GM18907 (cell line): ENCODE data around the gene VCAN.

Experiments used
- ATAC-seq: cut with Tn5 transposase; IDR thresholded peaks from one replicate; pipeline ENCODE4 v1.9.1; 2021; ENCODE audit warnings: mild to moderate bottlenecking, moderate library complexity; ENCODE audit not compliant: unreplicated experiment

Gene VCAN

GRCh38 chr5:83559118-83559785 lies 87.7 kb downstream of the VCAN start:
- ATAC-seq: no peak

- ATAC-seq: no peak
Measured at GRCh38 chr5:83562071-83562606, 90.6 kb downstream of the VCAN start.

DNA sequence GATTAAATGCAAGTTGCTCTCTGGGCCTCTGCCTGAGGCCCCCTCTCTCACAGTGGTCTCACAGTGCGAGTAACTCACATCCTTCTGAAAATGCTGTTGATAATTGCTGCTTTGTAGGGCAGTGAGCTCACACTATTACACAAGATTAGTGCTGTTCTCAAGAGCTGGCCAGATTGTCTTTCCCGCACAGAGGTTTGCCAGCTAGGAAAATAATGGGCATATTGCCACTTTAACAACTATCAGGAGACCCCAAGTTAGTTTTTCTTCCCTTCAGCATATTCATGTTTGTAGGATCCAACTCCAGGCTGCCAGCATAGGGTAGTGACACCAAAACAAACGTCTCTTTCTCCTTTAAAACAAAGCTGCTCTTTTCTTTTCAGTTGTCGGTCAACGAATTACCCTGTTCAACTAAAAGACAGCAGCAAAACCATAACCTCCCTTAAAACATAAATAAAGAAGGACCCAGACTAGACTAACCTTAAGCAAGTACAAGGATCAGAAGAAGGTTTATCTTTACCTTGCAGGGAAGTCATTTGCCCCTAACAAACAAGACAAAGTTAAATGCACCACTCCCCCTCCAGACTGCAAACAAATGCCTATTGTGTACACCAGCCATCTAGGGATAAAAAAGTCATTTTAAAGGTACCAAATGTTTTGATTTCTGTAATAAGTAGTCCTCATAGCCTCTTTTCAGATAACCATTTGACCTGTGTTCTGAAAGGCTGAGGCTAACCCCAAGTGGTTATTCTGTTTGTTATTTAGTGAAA lies 91.4 kb downstream of the VCAN start:
- no peak for ATAC-seq

- no peak for ATAC-seq
Measured at GRCh38 chr5:83563631-83564030, 92.1 kb downstream of the VCAN start.

- peak; percentile 57 for ATAC-seq
Measured at GRCh38 chr5:83564069-83564749, 92.7 kb downstream of the VCAN start.

GRCh38 chr5:83567741-83568140 lies 96.2 kb downstream of the VCAN start:
- ATAC-seq: no peak

- ATAC-seq: no peak
Measured at GRCh38 chr5:83568186-83568585, 96.6 kb downstream of the VCAN start.

DNA sequence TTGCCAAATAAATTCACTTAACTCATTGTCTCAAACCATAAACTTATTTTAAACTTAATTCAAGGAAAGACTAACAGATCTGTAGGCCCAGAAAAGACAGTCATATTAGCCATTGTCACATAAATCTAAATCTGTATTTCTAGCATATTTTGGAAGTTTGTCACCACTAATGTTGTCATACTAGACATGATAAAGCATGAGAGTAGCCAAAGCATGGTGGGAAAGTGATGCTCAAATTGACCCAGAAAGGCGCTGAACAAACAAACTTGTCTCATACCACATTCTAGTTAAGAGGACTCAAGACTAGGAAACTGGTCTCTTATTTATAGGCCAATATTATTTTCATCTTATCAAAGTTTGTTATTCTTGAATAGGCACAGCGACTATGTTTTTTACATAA lies 99.4 kb downstream of the VCAN start:
- no peak for ATAC-seq

- ATAC-seq: no peak
Measured at GRCh38 chr5:83572271-83572670, 100.7 kb downstream of the VCAN start.

GRCh38 chr5:83576341-83576740 lies 104.8 kb downstream of the VCAN start:
- ATAC-seq: no peak

DNA sequence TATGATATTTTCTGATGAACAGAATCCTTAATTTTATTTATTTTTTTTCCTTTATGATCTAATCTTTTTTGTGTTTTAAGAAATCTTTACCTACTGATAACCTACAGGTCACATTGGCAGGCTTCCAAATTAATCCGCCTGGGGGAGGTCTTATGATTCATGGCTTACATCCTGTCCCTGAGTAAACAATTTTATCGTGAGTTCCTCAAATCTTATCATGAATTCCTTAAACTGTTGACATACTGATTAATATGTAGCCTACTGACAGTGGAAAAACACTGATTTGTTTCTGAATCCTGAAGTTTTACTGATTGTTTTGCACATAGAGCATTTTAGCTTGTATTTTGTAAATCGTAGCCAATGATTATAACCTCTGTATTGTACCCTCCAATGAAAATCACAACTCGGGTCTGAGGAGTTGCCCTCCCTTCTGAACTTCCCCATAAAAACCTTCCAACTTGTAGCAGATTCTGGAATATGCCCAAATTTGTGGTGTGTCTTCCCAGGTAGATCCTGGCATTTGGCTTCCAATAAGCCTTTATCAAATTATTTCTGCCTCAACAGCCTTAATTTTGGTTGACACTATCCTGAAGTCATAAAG lies 105.6 kb downstream of the VCAN start:
- ATAC-seq: no peak

DNA sequence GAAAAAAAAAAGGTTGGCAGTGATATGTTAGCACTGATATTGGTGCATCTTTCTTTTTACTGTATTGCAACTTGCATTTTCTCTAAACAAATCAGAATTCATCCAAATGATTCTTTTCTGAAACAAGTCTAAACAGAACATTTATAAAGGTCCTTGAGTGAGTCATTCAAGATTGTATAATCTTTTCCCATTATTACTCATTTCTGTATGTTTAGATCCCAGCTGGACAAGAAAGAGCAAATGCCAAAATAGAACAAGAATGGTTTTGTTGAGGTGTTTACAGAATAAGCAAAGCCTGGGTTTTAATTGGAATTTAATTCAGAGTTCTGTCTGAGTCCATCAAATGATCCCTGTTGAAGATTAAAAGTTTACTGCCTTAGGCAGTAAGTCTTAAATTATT lies 112.3 kb downstream of the VCAN start:
- ATAC-seq: no peak

DNA sequence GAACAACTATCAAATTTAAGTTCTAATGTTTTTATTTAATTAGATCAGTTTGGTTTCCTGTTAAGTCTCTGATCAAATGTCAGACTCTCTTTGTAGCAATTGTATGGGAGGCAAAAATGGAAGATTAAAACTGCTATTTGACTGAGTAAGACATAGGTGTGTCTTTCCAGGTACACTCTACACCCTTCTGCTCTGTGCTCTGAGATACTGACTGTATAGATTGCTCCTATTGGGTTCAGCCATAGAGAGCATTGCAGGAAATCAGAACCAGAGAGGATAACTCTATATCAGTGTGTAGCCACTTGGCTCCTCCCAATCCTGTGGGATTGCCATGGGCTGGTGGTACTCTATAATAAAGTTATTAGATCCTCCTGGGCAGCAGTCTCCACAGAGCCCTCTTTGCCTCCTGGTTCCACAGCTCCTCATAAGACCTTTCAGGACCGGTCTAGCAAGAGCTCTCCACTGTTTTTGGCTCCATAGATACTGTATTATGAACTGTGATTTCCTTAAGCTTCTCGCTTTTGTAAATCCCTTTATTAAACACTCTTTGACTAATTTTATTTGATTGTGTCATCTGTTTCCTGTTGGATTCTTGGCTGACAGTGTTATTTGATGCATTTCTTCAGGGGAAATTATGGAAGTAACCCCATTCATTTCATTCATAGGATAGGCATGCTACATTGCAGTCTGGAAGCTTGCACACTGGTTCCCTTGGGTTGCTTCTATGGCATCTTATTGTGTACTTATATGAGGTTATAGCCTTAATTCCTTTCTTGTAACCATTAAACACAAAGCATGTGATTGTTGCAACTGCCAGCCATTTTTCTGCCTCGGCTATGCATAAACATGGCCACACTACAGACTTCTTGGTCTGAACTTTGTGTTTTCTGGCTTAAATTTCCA lies 115.6 kb downstream of the VCAN start:
- ATAC-seq: no peak

- no peak for ATAC-seq
Measured at GRCh38 chr5:83589786-83590185, 118.2 kb downstream of the VCAN start.

- no peak for ATAC-seq
Measured at GRCh38 chr5:83590966-83591365, 119.4 kb downstream of the VCAN start.

- ATAC-seq: no peak
Measured at GRCh38 chr5:83595217-83595616, 123.7 kb downstream of the VCAN start.

DNA sequence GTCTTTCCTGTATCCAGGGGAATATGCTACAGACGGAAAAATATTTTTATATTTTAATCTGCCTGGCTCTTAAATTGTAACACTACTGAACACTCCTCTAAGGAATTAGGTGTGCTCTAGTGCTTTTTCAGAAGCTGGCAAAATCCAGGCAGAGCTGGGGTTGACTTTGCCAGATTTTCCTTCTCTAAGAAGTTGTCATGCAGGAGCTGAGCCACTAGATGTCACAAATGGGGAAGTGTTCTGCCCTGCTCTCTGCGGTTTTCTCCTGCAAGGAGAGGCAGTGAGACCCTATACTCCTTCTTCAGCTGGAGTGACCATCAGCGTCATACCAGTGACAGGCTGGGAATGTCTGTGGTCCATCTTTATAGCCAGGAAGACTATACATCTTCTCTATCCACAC lies 136.6 kb downstream of the VCAN start:
- peak; percentile 74 for ATAC-seq

DNA sequence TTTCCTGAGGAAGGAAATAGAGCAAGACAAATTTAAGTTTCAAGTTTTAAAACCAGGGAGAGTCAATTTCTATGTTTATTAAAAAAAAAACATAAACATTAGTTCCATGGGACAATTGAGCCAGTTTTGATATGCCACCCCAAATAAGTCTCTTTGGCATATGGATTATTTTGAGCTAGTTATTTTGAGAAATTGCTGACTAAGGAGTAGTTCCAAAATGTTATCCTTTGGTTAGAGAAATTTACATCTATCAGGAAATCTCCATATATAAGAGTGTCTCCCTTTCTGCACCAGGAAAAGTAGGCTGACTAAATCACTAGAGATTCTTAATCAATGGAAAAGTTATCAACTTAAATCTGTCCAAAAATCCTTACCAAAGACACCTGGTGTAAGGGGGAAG lies 143.3 kb downstream of the VCAN start:
- no peak for ATAC-seq

GRCh38 chr5:83628360-83628759 lies 156.8 kb downstream of the VCAN start:
- ATAC-seq: no peak
